GM19397 (cell line): ENCODE results near the gene PAGE4.

Experiments used
- ATAC-seq: cut with Tn5 transposase; IDR thresholded peaks from one replicate; pipeline ENCODE4 v1.9.1; 2021; ENCODE audit warnings: mild to moderate bottlenecking, moderate library complexity; ENCODE audit not compliant: unreplicated experiment

Gene PAGE4

DNA sequence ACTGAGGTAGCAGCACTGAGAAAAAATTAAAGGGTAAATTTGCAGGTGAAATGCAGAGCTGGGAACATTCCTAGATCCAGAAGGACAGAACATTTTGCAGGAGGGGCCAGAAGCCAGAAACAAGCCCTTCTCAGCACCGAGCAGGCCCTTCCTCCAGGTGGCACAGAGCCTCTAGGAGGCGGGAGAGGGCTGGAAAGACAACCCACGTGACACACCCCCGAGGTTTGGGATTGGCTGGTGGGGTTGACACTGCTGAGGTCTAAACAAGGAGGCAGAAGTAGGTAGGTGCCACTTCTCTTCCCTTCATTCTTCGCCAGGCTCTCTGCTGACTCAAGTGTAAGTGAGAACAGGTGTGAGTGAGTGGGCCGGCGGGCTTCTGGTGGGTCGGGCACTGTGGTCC, at the start of gene PAGE4:
Gene PAGE4 (plus strand): TSS at position 288 of the 400 bp plus-strand sequence. CDS start 1,126 bp downstream, outside the sequence.
- no peak for ATAC-seq

GRCh38 chrX:49784747-49785280, 44.3 kb upstream of the PAGE4 start:
- no peak for ATAC-seq

DNA sequence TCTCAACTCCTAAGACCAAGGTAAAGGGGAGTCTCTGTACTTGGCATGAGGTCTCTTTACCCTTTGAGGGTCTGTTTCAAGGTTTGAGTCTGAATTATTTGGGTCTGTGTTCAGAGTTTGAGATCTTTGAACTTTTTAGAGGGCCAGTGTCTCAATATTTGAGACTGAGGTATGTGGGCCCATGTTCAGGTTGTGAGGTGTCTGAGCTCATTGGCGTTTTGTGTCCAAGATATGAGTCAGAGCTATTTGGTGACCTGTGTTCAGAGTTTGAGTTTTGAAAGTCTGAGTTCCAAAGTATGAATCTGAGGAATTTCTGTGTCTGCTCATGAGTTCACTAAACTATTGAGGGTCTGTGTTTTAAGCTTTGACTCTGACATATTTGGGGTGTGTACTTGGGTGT, 36.7 kb upstream of the PAGE4 start:
- ATAC-seq, result no peak

DNA sequence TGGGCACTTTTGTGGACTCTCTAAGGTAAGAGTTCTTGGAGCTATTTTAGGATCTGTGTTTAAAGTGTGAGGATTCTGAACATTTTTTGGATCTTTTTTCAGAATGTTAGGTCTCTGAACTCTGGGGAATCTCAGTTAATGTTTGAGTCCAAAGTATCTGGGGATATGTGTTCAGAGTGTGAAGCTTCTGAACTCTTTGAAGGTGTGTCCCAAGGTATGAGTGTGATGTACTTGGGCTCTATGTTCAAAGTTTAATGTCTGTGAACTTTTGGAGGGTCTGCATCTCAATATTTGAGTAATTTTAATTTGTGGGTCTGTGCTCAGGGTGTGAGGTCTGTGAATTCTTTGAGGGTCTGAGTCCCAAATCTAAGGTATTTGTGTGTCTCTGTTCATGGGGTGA, 35.4 kb upstream of the PAGE4 start:
- no peak for ATAC-seq

DNA sequence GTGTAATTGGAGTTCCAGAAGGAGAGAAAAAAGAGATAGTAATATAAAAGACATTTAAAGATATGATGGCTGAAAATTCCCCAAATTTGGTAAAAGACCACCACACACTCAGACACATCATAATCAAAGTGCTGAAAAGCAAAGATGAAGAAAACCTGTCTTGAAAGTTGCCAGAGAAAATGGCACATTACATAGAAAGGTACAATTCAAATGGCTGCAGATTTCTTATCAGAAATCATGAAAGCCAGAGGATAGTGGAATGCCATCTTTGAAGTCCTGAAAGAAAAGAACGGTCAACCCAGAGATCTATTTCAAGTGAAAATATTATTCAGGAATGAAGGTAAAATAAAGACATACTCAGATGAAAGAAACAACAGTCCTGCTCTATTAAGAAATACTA, 29.3 kb upstream of the PAGE4 start:
- no peak for ATAC-seq

- no peak for ATAC-seq
These were observed 19.0 kb upstream of the PAGE4 start for GRCh38 chrX:49809891-49810632.

GRCh38 chrX:49812177-49812576, 16.9 kb upstream of the PAGE4 start:
- ATAC-seq, result no peak

DNA sequence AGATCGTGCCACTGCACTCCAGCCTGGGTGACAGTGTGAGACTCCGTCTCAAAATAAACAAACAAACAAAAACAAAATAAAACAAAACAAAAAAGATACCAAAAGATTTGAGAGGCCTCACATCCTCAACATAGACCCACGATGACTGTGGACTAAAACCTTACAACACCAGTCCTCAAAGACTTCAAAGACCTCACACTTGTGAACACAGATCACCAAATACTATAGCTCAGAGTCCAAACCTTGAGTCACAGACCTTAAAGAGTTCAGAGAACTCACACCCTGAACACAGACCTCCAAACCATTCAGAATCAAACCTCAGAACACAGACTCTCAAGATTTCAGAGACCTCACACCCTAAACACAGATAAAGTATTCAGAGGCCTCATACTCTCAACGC, 12.7 kb upstream of the PAGE4 start:
- ATAC-seq, result no peak

GRCh38 chrX:49838374-49838773, 9.3 kb downstream of the PAGE4 start:
- ATAC-seq, result no peak

- ATAC-seq, result no peak
These were observed 11.6 kb downstream of the PAGE4 start for GRCh38 chrX:49840679-49841078.

GRCh38 chrX:49842621-49843020, 13.5 kb downstream of the PAGE4 start:
- no peak for ATAC-seq

DNA sequence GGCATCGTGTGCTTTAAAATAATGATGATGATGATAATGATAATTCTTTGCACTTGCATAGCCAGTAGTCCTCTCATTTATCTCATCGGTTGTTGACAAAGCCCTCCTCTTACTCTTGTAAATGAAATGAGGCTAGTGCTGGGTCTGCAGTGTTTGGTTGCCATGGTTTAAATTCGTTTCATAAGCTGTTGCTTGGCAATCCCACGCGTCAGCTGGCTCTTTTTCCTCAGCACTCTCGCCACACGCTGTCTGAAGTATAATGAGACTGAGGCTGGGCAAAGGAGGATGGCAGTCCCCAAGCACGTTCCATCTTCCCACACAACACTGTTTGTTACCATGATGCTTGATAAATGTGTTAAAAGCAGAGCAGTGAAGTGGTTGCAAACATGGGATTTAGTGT, 15.5 kb downstream of the PAGE4 start:
- no peak for ATAC-seq

- ATAC-seq, result no peak
These were observed 16.7 kb downstream of the PAGE4 start for GRCh38 chrX:49845701-49846403.

- no peak for ATAC-seq
These were observed 17.4 kb downstream of the PAGE4 start for GRCh38 chrX:49846522-49846921.

DNA sequence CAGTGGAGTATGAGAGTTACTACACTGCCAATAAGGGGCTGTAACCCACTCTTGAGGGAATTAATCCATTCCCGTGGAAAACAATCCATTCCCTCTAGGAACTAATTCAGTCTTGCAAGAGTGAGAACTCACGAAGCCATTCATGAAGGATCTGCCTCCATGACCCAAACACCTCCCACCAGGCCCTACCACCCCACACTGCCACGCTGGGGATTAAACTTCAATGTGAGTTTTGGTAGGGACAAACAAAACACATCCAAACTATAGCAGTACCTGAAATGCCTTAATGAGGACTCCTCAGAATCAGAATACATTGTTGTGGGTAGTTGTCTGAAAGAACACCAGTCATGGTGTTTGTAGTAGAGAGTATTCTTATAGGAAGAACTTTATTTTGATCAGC, 19.2 kb downstream of the PAGE4 start:
- no peak for ATAC-seq

DNA sequence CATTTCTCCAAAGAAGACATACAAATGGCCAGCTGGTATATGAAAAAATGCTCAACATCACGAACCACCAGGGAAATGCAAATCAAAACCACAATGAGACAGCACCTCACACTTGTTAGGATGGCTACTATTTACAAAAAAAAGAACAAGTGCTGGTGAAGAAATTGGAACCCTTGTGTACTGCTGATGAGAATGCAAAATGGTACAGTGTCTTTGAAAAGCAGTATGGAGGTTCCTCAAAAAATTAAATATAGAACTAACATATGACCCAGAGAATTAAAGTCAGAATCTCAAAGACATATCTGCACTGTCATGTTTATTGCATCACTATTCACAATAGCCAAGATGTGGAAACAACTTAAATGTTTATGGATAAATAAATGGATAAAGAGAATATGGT, 20.9 kb downstream of the PAGE4 start:
- ATAC-seq, result no peak

DNA sequence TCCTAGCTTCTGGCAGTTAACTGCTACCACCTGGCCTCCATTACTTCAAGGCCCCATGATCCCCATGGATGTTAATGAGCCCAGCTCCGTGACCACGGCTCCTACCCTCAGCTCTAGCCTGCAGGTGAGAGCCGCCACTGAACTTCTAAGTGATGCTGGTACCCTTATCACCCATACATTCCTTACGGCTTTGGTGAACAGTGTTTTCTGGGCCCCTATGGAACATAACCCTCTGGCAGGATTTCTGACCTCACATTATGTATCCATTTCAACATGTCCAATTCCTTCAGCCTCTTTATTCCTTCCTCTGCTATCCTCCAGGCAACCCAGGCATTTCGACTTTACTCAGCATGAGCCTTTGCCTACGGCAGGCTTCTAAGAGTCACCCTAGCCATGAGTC, 24.6 kb downstream of the PAGE4 start:
- ATAC-seq, result no peak

DNA sequence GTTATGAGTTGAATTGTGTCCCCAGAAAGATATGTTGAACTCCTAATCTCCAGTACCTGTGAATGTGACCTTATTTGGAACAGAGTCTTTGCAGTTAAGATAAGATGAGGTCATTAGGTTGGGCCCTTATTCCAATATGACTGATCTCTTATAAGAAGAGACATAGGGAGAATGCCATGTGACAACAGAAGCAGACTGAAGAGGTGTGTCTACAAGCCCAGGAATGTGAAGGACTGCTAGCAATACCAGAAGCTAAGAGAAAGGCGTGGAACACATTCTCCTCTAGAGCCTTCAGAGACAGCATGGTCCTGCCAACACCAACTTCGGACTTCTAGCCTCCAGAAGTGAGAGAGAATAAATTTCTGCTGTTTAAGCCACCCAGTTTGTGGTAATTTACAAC, 27.7 kb downstream of the PAGE4 start:
- no peak for ATAC-seq

GRCh38 chrX:49858341-49858740, 29.2 kb downstream of the PAGE4 start:
- no peak for ATAC-seq

DNA sequence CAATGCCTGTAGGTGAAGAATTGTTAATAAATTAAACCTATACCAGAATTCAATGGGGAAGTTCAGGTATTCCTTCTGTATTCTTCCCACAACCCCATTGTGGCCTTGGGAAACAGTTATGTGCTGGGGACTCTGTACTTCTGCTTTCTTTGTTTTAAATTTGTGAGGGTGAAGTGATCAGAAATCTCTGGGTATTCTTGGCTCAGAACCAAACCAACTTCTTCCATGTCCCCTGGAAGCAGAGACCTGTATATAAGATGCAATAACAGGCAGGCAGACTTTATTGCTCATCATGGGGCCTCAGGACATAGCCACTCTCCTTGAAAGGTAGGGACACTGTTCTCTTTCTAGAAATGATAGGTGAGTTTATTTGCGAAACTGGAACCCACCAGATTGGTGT, 30.4 kb downstream of the PAGE4 start:
- no peak for ATAC-seq

- ATAC-seq, result no peak
These were observed 31.9 kb downstream of the PAGE4 start for GRCh38 chrX:49860867-49861535.

- ATAC-seq, result no peak
These were observed 33.0 kb downstream of the PAGE4 start for GRCh38 chrX:49862093-49862492.
